Measurements from ENCODE around the gene PCBP3. TPM values are rescaled to one million over a fixed set of nuclear protein-coding genes. Genes with fewer than 3 reads are reported as not detected.

Gene PCBP3
- total RNA-seq, 1 experiment from 2014 or later = not detected

DNA sequence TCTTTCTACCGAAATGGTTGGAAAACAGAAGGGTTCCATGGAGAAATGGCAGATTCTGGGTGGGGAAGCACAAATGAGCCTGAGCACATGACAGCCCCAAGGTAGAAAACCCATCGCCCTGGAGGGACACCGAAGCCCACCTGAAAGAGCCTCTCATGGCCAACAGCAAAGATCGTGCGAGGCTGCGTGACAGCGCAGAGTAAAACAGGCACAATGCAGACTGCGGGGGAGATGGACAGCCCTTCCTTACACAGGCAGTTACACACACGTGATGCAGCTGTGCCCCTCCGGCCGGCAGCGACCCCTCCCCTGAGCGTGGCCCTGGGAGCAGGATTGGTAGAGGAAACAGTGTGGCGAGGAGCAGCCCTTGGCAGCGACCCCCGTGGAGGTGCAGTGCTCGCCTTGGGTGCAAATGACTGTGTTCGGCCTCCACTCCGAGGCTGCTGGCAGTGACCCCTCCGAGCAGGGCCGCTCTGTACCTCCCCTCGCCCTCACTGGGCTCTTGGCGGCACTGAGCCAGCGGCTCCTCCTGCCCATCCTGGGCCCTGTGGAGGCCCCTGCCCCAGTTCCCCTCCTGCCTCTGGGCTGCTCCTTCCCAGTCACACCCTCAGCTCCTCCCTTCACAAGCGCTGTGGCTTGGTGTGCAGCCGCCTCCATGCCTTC is 217.1 kb downstream of the PCBP3 start:
- ATAC-seq = no peak
- TF ChIP-seq SIN3A (IDR thresholded peaks at IDR 0.05; ENCODE audit: borderline replicate concordance, insufficient read depth, low read depth, low read length) = no peak
- no peak for TF ChIP-seq TCF7L2 (IDR thresholded peaks at IDR 0.05; ENCODE audit: low read depth, low read length)
- in situ Hi-C loops (cut with HindIII; ENCODE audit: low pct_unique_long_range_greater_than_20kb, low sequenced_read_pairs) (no loop called here), intact Hi-C loops (cut with micrococcal nuclease; ENCODE audit: unreplicated experiment) (no loop called here)
- H3K4me1 ChIP-seq (ENCODE audit: control insufficient read depth, insufficient read depth, low read length) = no peaks in the 10 kb centered on the region
- CTCF ChIA-PET = no interaction called here
- H3K4me3 ChIP-seq (ENCODE audit: low read depth in 2 of 2, low read length in 2 of 2) = no peak overlapping the region
- no peaks in the 10 kb centered on the region for H3K9me3 ChIP-seq (ENCODE audit: control insufficient read depth, insufficient read depth, low read depth, low read length)
- POLR2A ChIA-PET = interaction anchor here (0.5 kb wide), 1 partner anchor 15 kb away, joined by 4 read pairs; no protein-coding TSS in a partner anchor
- H3K27me3 ChIP-seq (ENCODE audit: control insufficient read depth, insufficient read depth, low read length) = no peaks in the 10 kb centered on the region
- H3K27ac ChIP-seq (ENCODE audit: low read length) = no peak overlapping the region
- DNase-seq (ENCODE audit: low read depth, low spot score) = no peak
- no peaks in the 10 kb centered on the region for H3K36me3 ChIP-seq (ENCODE audit: control insufficient read depth, insufficient read depth, low read length)
- BruUV-seq (replicated peaks) = no TSS peak

DNA sequence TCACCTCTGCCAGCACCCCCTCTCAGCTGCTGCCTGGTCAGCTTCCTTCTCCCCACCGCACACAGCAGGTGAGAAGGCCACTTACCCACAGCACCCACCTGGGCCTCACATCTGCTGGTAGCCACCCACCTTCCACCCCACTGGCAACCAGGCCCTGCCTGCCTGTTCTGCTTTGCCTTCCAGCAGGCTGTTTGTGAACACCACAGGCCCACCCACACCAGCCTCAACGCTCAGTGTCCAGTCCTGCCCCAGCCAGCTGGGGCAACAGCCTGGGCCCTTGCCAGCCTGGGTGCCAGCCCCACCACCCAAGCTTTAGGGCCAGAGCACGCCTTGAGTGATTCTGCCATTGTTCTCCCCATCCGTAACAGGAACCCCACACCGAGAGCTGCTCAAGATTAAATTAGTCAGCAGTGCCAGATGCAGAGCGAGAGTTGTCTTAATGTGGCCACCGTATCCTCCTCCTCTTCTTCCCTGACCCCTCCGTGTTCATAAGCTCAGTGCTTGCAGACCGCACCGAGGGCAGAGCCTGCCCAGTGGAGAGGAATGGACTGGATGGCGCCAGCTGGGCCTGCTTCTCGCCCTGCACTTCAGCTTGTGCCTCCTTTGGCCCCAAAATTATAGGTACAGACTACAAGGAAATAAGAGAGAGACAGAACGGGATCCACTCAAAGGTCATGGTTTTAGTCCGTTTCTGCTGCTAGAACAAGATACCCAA is 217.8 kb downstream of the PCBP3 start:
- no peak for ATAC-seq
- no peak overlapping the region for H3K4me3 ChIP-seq (ENCODE audit: low read depth in 2 of 2, low read length in 2 of 2)
- TF ChIP-seq, protein P1, sequence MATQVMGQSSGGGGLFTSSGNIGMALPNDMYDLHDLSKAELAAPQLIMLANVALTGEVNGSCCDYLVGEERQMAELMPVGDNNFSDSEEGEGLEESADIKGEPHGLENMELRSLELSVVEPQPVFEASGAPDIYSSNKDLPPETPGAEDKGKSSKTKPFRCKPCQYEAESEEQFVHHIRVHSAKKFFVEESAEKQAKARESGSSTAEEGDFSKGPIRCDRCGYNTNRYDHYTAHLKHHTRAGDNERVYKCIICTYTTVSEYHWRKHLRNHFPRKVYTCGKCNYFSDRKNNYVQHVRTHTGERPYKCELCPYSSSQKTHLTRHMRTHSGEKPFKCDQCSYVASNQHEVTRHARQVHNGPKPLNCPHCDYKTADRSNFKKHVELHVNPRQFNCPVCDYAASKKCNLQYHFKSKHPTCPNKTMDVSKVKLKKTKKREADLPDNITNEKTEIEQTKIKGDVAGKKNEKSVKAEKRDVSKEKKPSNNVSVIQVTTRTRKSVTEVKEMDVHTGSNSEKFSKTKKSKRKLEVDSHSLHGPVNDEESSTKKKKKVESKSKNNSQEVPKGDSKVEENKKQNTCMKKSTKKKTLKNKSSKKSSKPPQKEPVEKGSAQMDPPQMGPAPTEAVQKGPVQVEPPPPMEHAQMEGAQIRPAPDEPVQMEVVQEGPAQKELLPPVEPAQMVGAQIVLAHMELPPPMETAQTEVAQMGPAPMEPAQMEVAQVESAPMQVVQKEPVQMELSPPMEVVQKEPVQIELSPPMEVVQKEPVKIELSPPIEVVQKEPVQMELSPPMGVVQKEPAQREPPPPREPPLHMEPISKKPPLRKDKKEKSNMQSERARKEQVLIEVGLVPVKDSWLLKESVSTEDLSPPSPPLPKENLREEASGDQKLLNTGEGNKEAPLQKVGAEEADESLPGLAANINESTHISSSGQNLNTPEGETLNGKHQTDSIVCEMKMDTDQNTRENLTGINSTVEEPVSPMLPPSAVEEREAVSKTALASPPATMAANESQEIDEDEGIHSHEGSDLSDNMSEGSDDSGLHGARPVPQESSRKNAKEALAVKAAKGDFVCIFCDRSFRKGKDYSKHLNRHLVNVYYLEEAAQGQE (IDR thresholded peaks at IDR 0.05; ENCODE audit: insufficient read depth in 1 of 2, low read depth in 2 of 2, low read length in 1 of 2) = no peak
- TF ChIP-seq POLR2AphosphoS5 (IDR thresholded peaks at IDR 0.05; ENCODE audit: low read depth, low read length) (no peak), TCF7L2 (IDR thresholded peaks at IDR 0.05; ENCODE audit: low read depth, low read length) (no peak), SIN3A (IDR thresholded peaks at IDR 0.05; ENCODE audit: borderline replicate concordance, insufficient read depth, low read depth, low read length) (no peak)
- TF ChIP-seq, protein P2, sequence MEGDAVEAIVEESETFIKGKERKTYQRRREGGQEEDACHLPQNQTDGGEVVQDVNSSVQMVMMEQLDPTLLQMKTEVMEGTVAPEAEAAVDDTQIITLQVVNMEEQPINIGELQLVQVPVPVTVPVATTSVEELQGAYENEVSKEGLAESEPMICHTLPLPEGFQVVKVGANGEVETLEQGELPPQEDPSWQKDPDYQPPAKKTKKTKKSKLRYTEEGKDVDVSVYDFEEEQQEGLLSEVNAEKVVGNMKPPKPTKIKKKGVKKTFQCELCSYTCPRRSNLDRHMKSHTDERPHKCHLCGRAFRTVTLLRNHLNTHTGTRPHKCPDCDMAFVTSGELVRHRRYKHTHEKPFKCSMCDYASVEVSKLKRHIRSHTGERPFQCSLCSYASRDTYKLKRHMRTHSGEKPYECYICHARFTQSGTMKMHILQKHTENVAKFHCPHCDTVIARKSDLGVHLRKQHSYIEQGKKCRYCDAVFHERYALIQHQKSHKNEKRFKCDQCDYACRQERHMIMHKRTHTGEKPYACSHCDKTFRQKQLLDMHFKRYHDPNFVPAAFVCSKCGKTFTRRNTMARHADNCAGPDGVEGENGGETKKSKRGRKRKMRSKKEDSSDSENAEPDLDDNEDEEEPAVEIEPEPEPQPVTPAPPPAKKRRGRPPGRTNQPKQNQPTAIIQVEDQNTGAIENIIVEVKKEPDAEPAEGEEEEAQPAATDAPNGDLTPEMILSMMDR (IDR thresholded peaks at IDR 0.05) = no peak
- in situ Hi-C loops (cut with HindIII; ENCODE audit: low pct_unique_long_range_greater_than_20kb, low sequenced_read_pairs) (no loop called here), intact Hi-C loops (cut with micrococcal nuclease; ENCODE audit: unreplicated experiment) (no loop called here)
- BruUV-seq (replicated peaks) = no TSS peak
- no peaks in the 10 kb centered on the region for H3K36me3 ChIP-seq (ENCODE audit: control insufficient read depth, insufficient read depth, low read length)
- no peak overlapping the region for H3K27ac ChIP-seq (ENCODE audit: low read length)
- POLR2A ChIA-PET = interaction anchor here (0.5 kb wide), 1 partner anchor 15 kb away, joined by 4 read pairs; no protein-coding TSS in a partner anchor
- CTCF ChIA-PET = no interaction called here
- DNase-seq (ENCODE audit: low read depth, low spot score) = no peak
- no peaks in the 10 kb centered on the region for H3K9me3 ChIP-seq (ENCODE audit: control insufficient read depth, insufficient read depth, low read depth, low read length)
- no peaks in the 10 kb centered on the region for H3K27me3 ChIP-seq (ENCODE audit: control insufficient read depth, insufficient read depth, low read length)
- H3K4me1 ChIP-seq (ENCODE audit: control insufficient read depth, insufficient read depth, low read length) = no peaks in the 10 kb centered on the region

Measured in Panc1 (cell line).